Measurements from ENCODE around the gene KRT12. TPM values are rescaled to one million over a fixed set of nuclear protein-coding genes. Genes with fewer than 3 reads are reported as not detected.
"Not testable (repeated sequence)": the region's sequence is repeated elsewhere in the genome, so short reads cannot be mapped to it uniquely, and the experiment has no call there.

Gene KRT12
- polyA plus RNA-seq, 1 donor, result 0.16 TPM

GRCh38 chr17:40817103-40817682 lies 49.8 kb downstream of the KRT12 start:
- no peaks in the 10 kb centered on the region for H3K9me3 ChIP-seq (ENCODE audit: control insufficient read depth, low read depth, low read length)
- H3K4me1 ChIP-seq (ENCODE audit: control insufficient read depth, insufficient read depth, low read length), result no peaks in the 10 kb centered on the region
- H3K27ac ChIP-seq (ENCODE audit: low read length), result no peak overlapping the region
- WGBS (ENCODE audit: insufficient coverage, low lambda C conversion rate), result 100% methylated on average over 1 of the region's 4 CpGs
- H3K27me3 ChIP-seq (ENCODE audit: control insufficient read depth, insufficient read depth, low read length), result peaks cover 5% of the 10 kb centered on the region
- DNase-seq, result no peak
- peaks cover 8% of the 10 kb centered on the region for H3K36me3 ChIP-seq (ENCODE audit: control insufficient read depth, insufficient read depth, low read length)
- no peak overlapping the region for H3K4me3 ChIP-seq (ENCODE audit: low read length)

GRCh38 chr17:40816569-40816968 lies 50.5 kb downstream of the KRT12 start:
- Histone ChIP-seq H3K27me3 (ENCODE audit: control insufficient read depth, insufficient read depth, low read length) (peaks cover 6% of the 10 kb centered on the region), H3K4me3 (ENCODE audit: low read length) (no peak overlapping the region), H3K27ac (ENCODE audit: low read length) (no peak overlapping the region), H3K4me1 (ENCODE audit: control insufficient read depth, insufficient read depth, low read length) (no peaks in the 10 kb centered on the region), H3K9me3 (ENCODE audit: control insufficient read depth, low read depth, low read length) (no peaks in the 10 kb centered on the region), H3K36me3 (ENCODE audit: control insufficient read depth, insufficient read depth, low read length) (peaks cover 8% of the 10 kb centered on the region)
- no CpG with 5 or more reads among the region's 3 CpGs for WGBS (ENCODE audit: insufficient coverage, low lambda C conversion rate)
- DNase-seq, result no peak

- Histone ChIP-seq H3K9me3 (ENCODE audit: control insufficient read depth, low read depth, low read length) (no peaks in the 10 kb centered on the region), H3K36me3 (ENCODE audit: control insufficient read depth, insufficient read depth, low read length) (peaks cover 8% of the 10 kb centered on the region)
- 83% methylated on average over 1 of the region's 1 CpG for WGBS (ENCODE audit: insufficient coverage, low lambda C conversion rate)
These were observed 51.6 kb downstream of the KRT12 start for GRCh38 chr17:40815381-40815780.

DNA sequence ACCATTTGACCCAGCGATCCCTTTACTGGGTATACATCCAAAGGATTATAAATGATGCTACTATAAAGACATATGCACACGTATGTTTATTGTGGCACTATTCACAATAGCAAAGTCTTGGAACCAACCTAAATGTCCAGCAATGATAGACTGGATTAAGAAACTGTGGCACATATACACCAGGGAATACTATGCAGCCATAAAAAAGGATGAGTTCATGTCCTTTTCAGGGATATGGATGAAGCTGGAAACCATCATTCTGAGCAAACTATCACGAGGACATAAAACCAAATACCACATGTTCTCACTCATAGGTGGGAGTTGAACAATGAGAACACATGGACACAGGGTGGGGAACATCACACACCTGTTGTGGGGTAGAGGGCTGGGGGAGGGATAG lies 52.4 kb downstream of the KRT12 start:
- not testable (repeated sequence) for DNase-seq; H3K9me3 ChIP-seq (ENCODE audit: control insufficient read depth, low read depth, low read length); H3K36me3 ChIP-seq (ENCODE audit: control insufficient read depth, insufficient read depth, low read length); H3K4me3 ChIP-seq (ENCODE audit: low read length); H3K27ac ChIP-seq (ENCODE audit: low read length); H3K4me1 ChIP-seq (ENCODE audit: control insufficient read depth, insufficient read depth, low read length)
- H3K27me3 ChIP-seq (ENCODE audit: control insufficient read depth, insufficient read depth, low read length), result peaks cover 10% of the 10 kb centered on the region
- no CpG with 5 or more reads among the region's 3 CpGs for WGBS (ENCODE audit: insufficient coverage, low lambda C conversion rate)

More at GRCh38 chr17:40815381-40815780, 51.6 kb downstream of the KRT12 start:
- Histone ChIP-seq H3K4me1 (ENCODE audit: control insufficient read depth, insufficient read depth, low read length) (no peaks in the 10 kb centered on the region), H3K27ac (ENCODE audit: low read length) (no peak overlapping the region), H3K4me3 (ENCODE audit: low read length) (no peak overlapping the region), H3K27me3 (ENCODE audit: control insufficient read depth, insufficient read depth, low read length) (peaks cover 9% of the 10 kb centered on the region)
- no peak for DNase-seq

GRCh38 chr17:40813804-40814203 lies 53.2 kb downstream of the KRT12 start:
- Histone ChIP-seq H3K27ac (ENCODE audit: low read length) (no peak overlapping the region), H3K4me1 (ENCODE audit: control insufficient read depth, insufficient read depth, low read length) (no peaks in the 10 kb centered on the region), H3K4me3 (ENCODE audit: low read length) (no peak overlapping the region), H3K9me3 (ENCODE audit: control insufficient read depth, low read depth, low read length) (no peaks in the 10 kb centered on the region), H3K36me3 (ENCODE audit: control insufficient read depth, insufficient read depth, low read length) (peaks cover 8% of the 10 kb centered on the region), H3K27me3 (ENCODE audit: control insufficient read depth, insufficient read depth, low read length) (peaks cover 16% of the 10 kb centered on the region)
- 40% methylated on average over 2 of the region's 4 CpGs for WGBS (ENCODE audit: insufficient coverage, low lambda C conversion rate)
- DNase-seq, result no peak

GRCh38 chr17:40812639-40813038 lies 54.4 kb downstream of the KRT12 start:
- no peaks in the 10 kb centered on the region for H3K9me3 ChIP-seq (ENCODE audit: control insufficient read depth, low read depth, low read length)
- no peaks in the 10 kb centered on the region for H3K4me1 ChIP-seq (ENCODE audit: control insufficient read depth, insufficient read depth, low read length)
- no peak for DNase-seq
- no peak overlapping the region for H3K4me3 ChIP-seq (ENCODE audit: low read length)
- H3K36me3 ChIP-seq (ENCODE audit: control insufficient read depth, insufficient read depth, low read length), result peaks cover 8% of the 10 kb centered on the region
- H3K27ac ChIP-seq (ENCODE audit: low read length), result no peak overlapping the region
- peaks cover 19% of the 10 kb centered on the region for H3K27me3 ChIP-seq (ENCODE audit: control insufficient read depth, insufficient read depth, low read length)
- WGBS (ENCODE audit: insufficient coverage, low lambda C conversion rate), result 90% methylated on average over 2 of the region's 3 CpGs

Other genes with a start within 250 kb of the KRT12 start
- 127 TPM for gene SMARCE1, start 219.4 kb downstream of the KRT12 start, polyA plus RNA-seq
- gene KRT222, start 202.0 kb downstream of the KRT12 start, polyA plus RNA-seq, result 2.0 TPM
- gene KRT24, start 163.5 kb downstream of the KRT12 start, polyA plus RNA-seq, result not detected
- gene KRT25, start 111.9 kb downstream of the KRT12 start, polyA plus RNA-seq, result 0.75 TPM
- not detected for gene KRT26, start 95.0 kb downstream of the KRT12 start, polyA plus RNA-seq
- not detected for gene KRT27, start 84.7 kb downstream of the KRT12 start, polyA plus RNA-seq
- gene KRT28, start 67.3 kb downstream of the KRT12 start, polyA plus RNA-seq, result not detected
- 40.7 TPM for gene KRT10, start 44.6 kb downstream of the KRT12 start, polyA plus RNA-seq
- gene KRT20, start 18.0 kb upstream of the KRT12 start, polyA plus RNA-seq, result 31.7 TPM
- 0.18 TPM for gene KRT23, start 70.4 kb upstream of the KRT12 start, polyA plus RNA-seq
- gene KRT39, start 99.7 kb upstream of the KRT12 start, polyA plus RNA-seq, result not detected
- gene KRT40, start 117.1 kb upstream of the KRT12 start, polyA plus RNA-seq, result 0.07 TPM
- gene KRTAP3-3, start 126.9 kb upstream of the KRT12 start, polyA plus RNA-seq, result not detected
- gene KRTAP3-2, start 132.7 kb upstream of the KRT12 start, polyA plus RNA-seq, result not detected
- gene KRTAP3-1, start 141.9 kb upstream of the KRT12 start, polyA plus RNA-seq, result not detected
- gene KRTAP1-5, start 160.0 kb upstream of the KRT12 start, polyA plus RNA-seq, result not detected
- gene KRTAP1-4, start 163.0 kb upstream of the KRT12 start, polyA plus RNA-seq, result not detected
- not detected for gene KRTAP1-3, start 167.7 kb upstream of the KRT12 start, polyA plus RNA-seq
- gene KRTAP1-1, start 174.2 kb upstream of the KRT12 start, polyA plus RNA-seq, result not detected
- gene KRTAP2-1, start 180.1 kb upstream of the KRT12 start, polyA plus RNA-seq, result not detected
- gene KRTAP2-2, start 188.0 kb upstream of the KRT12 start, polyA plus RNA-seq, result not detected
- gene KRTAP2-3, start 192.9 kb upstream of the KRT12 start, polyA plus RNA-seq, result not detected
- gene KRTAP2-4, start 198.7 kb upstream of the KRT12 start, polyA plus RNA-seq, result not detected
- not detected for gene KRTAP4-7, start 216.9 kb upstream of the KRT12 start, polyA plus RNA-seq
- gene KRTAP4-8, start 230.9 kb upstream of the KRT12 start, polyA plus RNA-seq, result not detected
- not detected for gene KRTAP4-16, start 235.0 kb upstream of the KRT12 start, polyA plus RNA-seq
- gene KRTAP4-9, start 238.2 kb upstream of the KRT12 start, polyA plus RNA-seq, result not detected